Nephron progenitor cell (in vitro differentiated cells): ENCODE results near the gene ZNF69.
"Not testable (repeated sequence)": the region's sequence is repeated elsewhere in the genome, so short reads cannot be mapped to it uniquely, and the experiment has no call there.

Experiments used
- DNase-seq: peaks from one replicate; pipeline ENCODE4 v3.0.0; 2021
- H3K27ac Mint-ChIP-seq: 2 replicates; pipeline ENCODE4 v1.8.0; 2021; ENCODE audit warnings: mild to moderate bottlenecking, moderate library complexity, mixed read lengths
- H3K27me3 Mint-ChIP-seq: 2 replicates; pipeline ENCODE4 v1.8.0; 2021; ENCODE audit warnings: mild to moderate bottlenecking, low read depth, mixed read lengths; ENCODE audit not compliant: poor library complexity
- H3K36me3 Mint-ChIP-seq: 2 replicates; pipeline ENCODE4 v1.8.0; 2021; ENCODE audit warnings: low read depth, mixed read lengths
- H3K4me1 Mint-ChIP-seq: 2 replicates; pipeline ENCODE4 v1.8.0; 2021; ENCODE audit warnings: mixed read lengths
- H3K4me3 Mint-ChIP-seq: 2 replicates; pipeline ENCODE4 v1.8.0; 2021; ENCODE audit warnings: mild to moderate bottlenecking, moderate library complexity, mixed read lengths
- H3K9me3 Mint-ChIP-seq: 2 replicates; pipeline ENCODE4 v1.8.0; 2021; ENCODE audit warnings: mild to moderate bottlenecking, moderate library complexity, mixed read lengths
- CTCF ChIP-seq: fragments of 200-600 bp; sonication (generic); IDR thresholded peaks from 2 replicates; pipeline ENCODE4 v1.5.0; 2021; ENCODE audit warnings: antibody characterized with exemption

Gene ZNF69

GRCh38 chr19:11872624-11873023 is 15.0 kb upstream of the ZNF69 start:
- Mint-ChIP-seq H3K4me1 (no peaks in the 10 kb centered on the region), H3K27ac (no peak overlapping the region), H3K4me3 (no peak overlapping the region), H3K36me3 (peaks cover 16% of the 10 kb centered on the region), H3K9me3 (peaks cover 46% of the 10 kb centered on the region), H3K27me3 (peaks cover 10% of the 10 kb centered on the region)
- no peak for DNase-seq
- TF ChIP-seq CTCF = no peak

- H3K27ac Mint-ChIP-seq = no peak overlapping the region
- H3K27me3 Mint-ChIP-seq = peaks cover 10% of the 10 kb centered on the region
- no peak for DNase-seq
- no peak overlapping the region for H3K4me3 Mint-ChIP-seq
- no peak for TF ChIP-seq CTCF
- H3K36me3 Mint-ChIP-seq = peaks cover 5% of the 10 kb centered on the region
- H3K4me1 Mint-ChIP-seq = no peaks in the 10 kb centered on the region
- peaks cover 35% of the 10 kb centered on the region for H3K9me3 Mint-ChIP-seq
Observed at GRCh38 chr19:11873762-11874161, 13.8 kb upstream of the ZNF69 start.

- peak; percentile 35 for TF ChIP-seq CTCF
- not testable (repeated sequence) for H3K27ac Mint-ChIP-seq, H3K36me3 Mint-ChIP-seq, H3K4me1 Mint-ChIP-seq, H3K4me3 Mint-ChIP-seq
- Mint-ChIP-seq H3K27me3 (peaks cover 18% of the 10 kb centered on the region), H3K9me3 (peaks cover 19% of the 10 kb centered on the region)
- peak; percentile 54 for DNase-seq
Observed at GRCh38 chr19:11879687-11880266, 7.8 kb upstream of the ZNF69 start.

GRCh38 chr19:11880598-11880997 is 7.0 kb upstream of the ZNF69 start:
- no peak overlapping the region for H3K4me3 Mint-ChIP-seq
- H3K9me3 Mint-ChIP-seq = peaks cover 19% of the 10 kb centered on the region
- no peak overlapping the region for H3K27ac Mint-ChIP-seq
- H3K27me3 Mint-ChIP-seq = peaks cover 18% of the 10 kb centered on the region
- H3K4me1 Mint-ChIP-seq = no peaks in the 10 kb centered on the region
- no peak for TF ChIP-seq CTCF
- DNase-seq = no peak
- H3K36me3 Mint-ChIP-seq = no peaks in the 10 kb centered on the region

- H3K36me3 Mint-ChIP-seq = peaks cover 1% of the 10 kb centered on the region
- no peaks in the 10 kb centered on the region for H3K4me1 Mint-ChIP-seq
- H3K4me3 Mint-ChIP-seq = no peak overlapping the region
- H3K9me3 Mint-ChIP-seq = peaks cover 21% of the 10 kb centered on the region
- peak; percentile 73 for TF ChIP-seq CTCF
- H3K27ac Mint-ChIP-seq = no peak overlapping the region
- peaks cover 15% of the 10 kb centered on the region for H3K27me3 Mint-ChIP-seq
- peak; percentile 73 for DNase-seq
Observed at GRCh38 chr19:11881151-11881800, 6.3 kb upstream of the ZNF69 start.

GRCh38 chr19:11882606-11883005 is 5.0 kb upstream of the ZNF69 start:
- H3K36me3 Mint-ChIP-seq = peaks cover 8% of the 10 kb centered on the region
- peaks cover 27% of the 10 kb centered on the region for H3K9me3 Mint-ChIP-seq

More at GRCh38 chr19:11882606-11883005, 5.0 kb upstream of the ZNF69 start:
- Mint-ChIP-seq H3K27ac (no peak overlapping the region), H3K27me3 (peaks cover 16% of the 10 kb centered on the region), H3K4me3 (no peak overlapping the region), H3K4me1 (peaks cover 9% of the 10 kb centered on the region)
- TF ChIP-seq CTCF = no peak
- no peak for DNase-seq
